ENCODE data around the gene LRRC59. TPM values are rescaled to one million over a fixed set of nuclear protein-coding genes. Genes with fewer than 3 reads are reported as not detected.

Gene LRRC59
- total RNA-seq, 2 experiments from 2014 or later: 45.1 to 51.5 TPM

DNA sequence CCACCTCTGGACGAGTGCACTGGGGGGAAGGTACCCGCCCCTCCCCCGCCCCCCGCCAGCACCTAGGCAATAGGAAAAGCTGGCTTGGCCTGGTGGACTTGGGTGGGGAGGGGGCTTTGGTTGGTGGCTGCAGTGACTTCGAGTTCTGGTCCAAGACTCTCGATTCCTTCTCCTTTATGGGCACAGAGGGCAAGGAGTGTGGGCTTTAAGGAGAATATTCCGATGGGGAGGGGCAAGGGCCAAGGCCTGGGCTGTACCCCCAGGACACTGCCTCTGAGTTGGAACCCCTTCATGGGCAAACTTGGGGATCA, 29.1 kb upstream of the LRRC59 start:
- ATAC-seq (ENCODE audit: poor library complexity) (no peak), DNase-seq (no peak)
- Mint-ChIP-seq H3K9me3 (no peaks in the 10 kb centered on the region), H3K27me3 (no peaks in the 10 kb centered on the region), H3K27ac (peak overlapping the region; percentile 62), H3K36me3 (ENCODE audit: low read depth) (peaks cover 4% of the 10 kb centered on the region), H3K4me3 (peak overlapping the region; percentile 82), H3K4me1 (ENCODE audit: low read depth) (peaks cover 39% of the 10 kb centered on the region)
- ChIA-PET POLR2A (interaction anchor here (1.3 to 3.0 kb wide), 4 partner anchors 29 to 80 kb away, joined by 3 to 21 read pairs (median 5); partner anchors contain the start of genes LRRC59, RSAD1 and XYLT2), CTCF (interaction anchor here (2.0 kb wide), 1 partner anchor 29 kb away, joined by 14 read pairs; the partner anchor contains the start of gene LRRC59)
- no peaks in the 10 kb centered on the region for H3K9me3 ChIP-seq (ENCODE audit: control insufficient read depth in 1 of 2, insufficient read depth in 1 of 2, low read length in 2 of 2)
- H3K4me1 ChIP-seq (ENCODE audit: insufficient read depth, low read length): peaks cover 32% of the 10 kb centered on the region
- H3K36me3 ChIP-seq (ENCODE audit: insufficient read depth, low read length): no peaks in the 10 kb centered on the region
- peak overlapping the region; percentile 51 to 63 for H3K27ac ChIP-seq (ENCODE audit: low read depth in 1 of 2, low read length in 2 of 2)
- intact Hi-C loops (cut with DNase I, micrococcal nuclease): loop anchor here in 1 of 2 experiments (2.0 kb wide), 1 partner anchor 52 kb away; the partner anchor contains the start of gene RSAD1
- no peaks in the 10 kb centered on the region for H3K27me3 ChIP-seq (ENCODE audit: control insufficient read depth in 1 of 2, insufficient read depth in 2 of 2, low read length in 2 of 2)
- H3K4me3 ChIP-seq (ENCODE audit: low read length): peak overlapping the region; percentile 79
- no peak for TF ChIP-seq CTCF (IDR thresholded peaks at IDR 0.05)

DNA sequence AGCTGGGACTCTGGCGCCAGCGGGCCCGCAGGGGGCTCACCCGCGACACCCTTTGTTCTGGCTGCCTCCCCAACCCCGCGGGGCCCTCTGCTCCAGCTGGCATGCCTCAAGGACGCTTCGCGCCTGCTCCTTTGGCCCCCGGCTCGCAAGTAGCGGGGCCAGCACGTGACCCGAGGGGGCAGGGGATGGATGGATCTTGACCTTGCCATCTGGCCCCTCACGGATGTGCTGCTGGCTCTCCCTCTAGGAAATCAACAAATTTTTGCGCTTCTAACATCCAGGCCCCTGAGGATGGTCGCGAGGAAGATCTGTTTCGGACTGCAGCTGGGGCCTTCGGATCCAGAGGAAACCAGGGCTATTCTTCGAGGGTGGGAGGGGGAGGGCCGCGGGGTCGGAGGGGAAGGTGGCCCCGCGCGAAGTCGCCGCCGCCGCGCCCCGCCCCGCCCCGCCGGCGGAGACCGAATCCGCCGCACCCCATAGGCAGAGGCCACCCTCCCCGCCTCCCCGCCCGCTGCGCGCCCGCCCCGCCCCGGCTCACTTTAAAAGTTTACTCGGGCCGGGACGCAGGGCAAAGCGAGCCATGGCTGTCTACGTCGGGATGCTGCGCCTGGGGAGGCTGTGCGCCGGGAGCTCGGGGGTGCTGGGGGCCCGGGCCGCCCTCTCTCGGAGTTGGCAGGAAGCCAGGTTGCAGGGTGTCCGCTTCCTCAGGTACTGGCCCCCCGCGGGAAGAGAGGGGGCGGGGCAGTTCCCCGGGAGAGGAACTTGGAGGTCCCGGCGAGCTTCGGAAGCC, 28.6 kb upstream of the LRRC59 start, which contains the start of gene ACSF2:
ACSF2 (plus strand) TSS at position 537 of the 790 bp plus-strand sequence; CDS start at position 581, 44 bp downstream.
- Mint-ChIP-seq H3K4me3 (peak within 1 kb of the TSS; percentile 87), H3K27me3 (no peaks in the 10 kb centered on the region), H3K4me1 (ENCODE audit: low read depth) (peaks cover 45% of the 10 kb centered on the region), H3K27ac (peak within 1 kb of the TSS; percentile 70), H3K9me3 (no peaks in the 10 kb centered on the region), H3K36me3 (ENCODE audit: low read depth) (peaks cover 5% of the 10 kb centered on the region)
- intact Hi-C loops (cut with DNase I, micrococcal nuclease): loop anchor here in 1 of 2 experiments (2.0 kb wide), 2 partner anchors 27 to 53 kb away; partner anchors contain the start of gene RSAD1
- ChIA-PET CTCF (interaction anchor here (0.9 to 2.0 kb wide), 3 partner anchors 9 to 29 kb away, joined by 3 to 14 read pairs (median 5); partner anchors contain the start of gene LRRC59), POLR2A (interaction anchor here (1.3 to 3.0 kb wide), 4 partner anchors 29 to 80 kb away, joined by 3 to 21 read pairs (median 5); partner anchors contain the start of genes LRRC59, RSAD1 and XYLT2)
- Histone ChIP-seq H3K36me3 (ENCODE audit: insufficient read depth, low read length) (no peaks in the 10 kb centered on the region), H3K9me3 (ENCODE audit: control insufficient read depth in 1 of 2, insufficient read depth in 1 of 2, low read length in 2 of 2) (no peaks in the 10 kb centered on the region), H3K4me3 (ENCODE audit: low read length) (peak within 1 kb of the TSS; percentile 79), H3K27me3 (ENCODE audit: control insufficient read depth in 1 of 2, insufficient read depth in 2 of 2, low read length in 2 of 2) (no peaks in the 10 kb centered on the region), H3K27ac (ENCODE audit: low read depth in 1 of 2, low read length in 2 of 2) (peak within 1 kb of the TSS; percentile 51 to 63), H3K4me1 (ENCODE audit: insufficient read depth, low read length) (peaks cover 36% of the 10 kb centered on the region)
- TF ChIP-seq CTCF (IDR thresholded peaks at IDR 0.05): no peak
- peak; percentile 88 for ATAC-seq (ENCODE audit: poor library complexity)
- DNase-seq: peak; percentile 43 to 82 (median 65)

DNA sequence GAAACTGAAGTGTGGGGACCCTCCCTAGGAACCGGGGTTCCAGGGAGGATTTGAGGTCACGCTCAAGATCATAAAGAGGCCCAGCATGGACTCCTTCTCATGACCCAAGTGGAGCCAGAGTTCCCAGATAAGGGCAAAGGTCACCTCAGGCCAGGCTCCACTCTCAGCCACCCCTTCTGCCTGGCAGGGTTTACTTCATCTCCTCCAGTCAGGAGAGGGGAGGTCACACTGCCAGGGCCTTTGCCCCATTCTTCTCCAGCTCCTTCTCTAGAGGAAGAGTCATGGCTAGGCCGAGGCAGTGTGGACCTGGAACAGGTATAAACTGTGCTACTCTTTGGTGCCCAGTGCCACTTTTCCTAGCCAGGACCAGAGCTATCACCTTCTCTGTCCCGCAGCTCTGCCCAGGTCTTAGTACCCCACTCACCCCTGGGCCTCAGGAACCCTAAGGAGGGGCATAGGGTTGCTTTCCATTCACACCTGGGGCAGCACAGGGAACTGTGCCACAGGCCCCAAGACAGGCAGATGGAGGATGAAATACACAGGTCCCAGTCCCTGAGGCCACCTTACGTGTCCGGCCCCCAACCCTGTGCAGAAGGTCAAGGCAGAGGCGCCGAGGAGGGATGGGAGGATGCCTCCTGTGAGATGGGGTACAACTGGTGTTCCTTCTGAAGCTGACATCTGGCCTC, 27.8 kb upstream of the LRRC59 start:
- Histone ChIP-seq H3K36me3 (ENCODE audit: insufficient read depth, low read length) (no peaks in the 10 kb centered on the region), H3K27me3 (ENCODE audit: control insufficient read depth in 1 of 2, insufficient read depth in 2 of 2, low read length in 2 of 2) (no peaks in the 10 kb centered on the region), H3K4me1 (ENCODE audit: insufficient read depth, low read length) (peaks cover 42% of the 10 kb centered on the region), H3K9me3 (ENCODE audit: control insufficient read depth in 1 of 2, insufficient read depth in 1 of 2, low read length in 2 of 2) (no peaks in the 10 kb centered on the region), H3K4me3 (ENCODE audit: low read length) (peak overlapping the region; percentile 79), H3K27ac (ENCODE audit: low read depth in 1 of 2, low read length in 2 of 2) (no peak overlapping the region)
- no peak for TF ChIP-seq CTCF (IDR thresholded peaks at IDR 0.05)
- DNase-seq (peak in 1 of 14 experiments; percentile 15), ATAC-seq (ENCODE audit: poor library complexity) (no peak)
- intact Hi-C loops (cut with DNase I, micrococcal nuclease): loop anchor here in 1 of 2 experiments (2.0 to 5.0 kb wide), 2 partner anchors 26 to 132 kb away; no protein-coding TSS in a partner anchor
- Mint-ChIP-seq H3K4me1 (ENCODE audit: low read depth) (peaks cover 45% of the 10 kb centered on the region), H3K4me3 (peak overlapping the region; percentile 87), H3K27me3 (no peaks in the 10 kb centered on the region), H3K36me3 (ENCODE audit: low read depth) (peaks cover 5% of the 10 kb centered on the region), H3K9me3 (no peaks in the 10 kb centered on the region), H3K27ac (peak overlapping the region; percentile 70)
- ChIA-PET POLR2A (interaction anchor here (1.7 to 3.0 kb wide), 2 partner anchors 28 to 79 kb away, joined by 5 to 21 read pairs; partner anchors contain the start of genes LRRC59 and XYLT2), CTCF (interaction anchor here (0.9 to 1.4 kb wide), 2 partner anchors 8 to 28 kb away, joined by 3 to 5 read pairs; partner anchors contain the start of gene LRRC59)
